Right atrium auricular region (tissue), 2 donors: ENCODE data around the gene PRKCZ. TPM values are rescaled to one million over a fixed set of nuclear protein-coding genes. Genes with fewer than 3 reads are reported as not detected.

ENCODE experiments used
- DNase-seq: peaks from one replicate; pipeline ENCODE4 v3.0.0-alpha.2; 2019; ENCODE audit warnings: low spot score
- H3K27ac ChIP-seq, 2 donors: fragments of 200-600 bp; sonication (generic); 1 replicate in 1 of 2; 2 replicates in 1 of 2; pipeline ENCODE4 v1.5.1; 2016 to 2019
- H3K27me3 ChIP-seq, 2 donors: fragments of 200-600 bp; sonication (generic); one replicate each; pipeline versions ENCODE4 v1.5.1 to v1.6.0; 2017 to 2019
- H3K36me3 ChIP-seq: fragments of 200-600 bp; sonication (generic); one replicate; pipeline ENCODE4 v1.5.1; 2016
- H3K4me1 ChIP-seq, 2 donors: fragments of 200-600 bp; sonication (generic); one replicate each; pipeline versions ENCODE4 v1.5.1 to v1.6.0; 2017 to 2019
- H3K4me3 ChIP-seq, 2 donors: fragments of 200-600 bp; sonication (generic); 1 replicate in 1 of 2; 2 replicates in 1 of 2; pipeline ENCODE4 v1.5.1; 2017 to 2019; ENCODE audit warnings: mild to moderate bottlenecking in 1 of 2, moderate library complexity in 1 of 2
- H3K9me3 ChIP-seq, 2 donors: fragments of 200-600 bp; sonication (generic); one replicate each; pipeline ENCODE4 v1.5.1; 2019
- CTCF ChIP-seq, 2 donors: fragments of 200-600 bp; sonication (generic); IDR thresholded peaks; one replicate each; pipeline ENCODE4 v1.5.1; 2019; ENCODE audit warnings: antibody characterized with exemption in 2 of 2
- total RNA-seq, 2 donors: library from RNA; depleted of rRNA; stranded (reverse); fragments of >200 nt; gene quantifications; one replicate each; pipeline ENCODE4 v1.1.0, GENCODE V29; 2016

Gene PRKCZ
- total RNA-seq, 2 donors from 2014 or later = 15.3 to 16.4 TPM

- no peaks in the 10 kb centered on the region for H3K36me3 ChIP-seq
- TF ChIP-seq CTCF (IDR thresholded peaks at IDR 0.05) = no peak
- no peaks in the 10 kb centered on the region for H3K4me1 ChIP-seq
- H3K27me3 ChIP-seq = no peaks in the 10 kb centered on the region
- H3K27ac ChIP-seq = no peak overlapping the region
- H3K9me3 ChIP-seq = no peaks in the 10 kb centered on the region
- no peak for DNase-seq
- H3K4me3 ChIP-seq = no peak overlapping the region
Observed at GRCh38 chr1:2156866-2157265, 106.7 kb downstream of the PRKCZ start.

- Histone ChIP-seq H3K9me3 (no peaks in the 10 kb centered on the region), H3K27me3 (no peaks in the 10 kb centered on the region), H3K36me3 (no peaks in the 10 kb centered on the region), H3K4me3 (no peak overlapping the region), H3K4me1 (no peaks in the 10 kb centered on the region), H3K27ac (no peak overlapping the region)
- no peak for DNase-seq
- TF ChIP-seq CTCF (IDR thresholded peaks at IDR 0.05) = no peak
Observed at GRCh38 chr1:2157856-2158255, 107.6 kb downstream of the PRKCZ start.

GRCh38 chr1:2158272-2158671, 108.1 kb downstream of the PRKCZ start:
- H3K9me3 ChIP-seq = no peaks in the 10 kb centered on the region
- TF ChIP-seq CTCF (IDR thresholded peaks at IDR 0.05) = no peak
- DNase-seq = no peak
- no peaks in the 10 kb centered on the region for H3K36me3 ChIP-seq
- no peaks in the 10 kb centered on the region for H3K27me3 ChIP-seq
- no peak overlapping the region for H3K27ac ChIP-seq
- no peak overlapping the region for H3K4me3 ChIP-seq
- no peaks in the 10 kb centered on the region for H3K4me1 ChIP-seq

GRCh38 chr1:2159124-2159523, 108.9 kb downstream of the PRKCZ start:
- Histone ChIP-seq H3K27ac (no peak overlapping the region), H3K9me3 (no peaks in the 10 kb centered on the region), H3K36me3 (no peaks in the 10 kb centered on the region), H3K4me3 (no peak overlapping the region), H3K4me1 (no peaks in the 10 kb centered on the region), H3K27me3 (no peaks in the 10 kb centered on the region)
- TF ChIP-seq CTCF (IDR thresholded peaks at IDR 0.05) = no peak
- no peak for DNase-seq

- Histone ChIP-seq H3K4me3 (no peak overlapping the region), H3K27ac (no peak overlapping the region), H3K27me3 (no peaks in the 10 kb centered on the region), H3K36me3 (no peaks in the 10 kb centered on the region), H3K4me1 (no peaks in the 10 kb centered on the region), H3K9me3 (no peaks in the 10 kb centered on the region)
- TF ChIP-seq CTCF (IDR thresholded peaks at IDR 0.05) = no peak
- no peak for DNase-seq
Observed at GRCh38 chr1:2160451-2161300, 110.5 kb downstream of the PRKCZ start.

GRCh38 chr1:2163205-2163604, 113.0 kb downstream of the PRKCZ start:
- Histone ChIP-seq H3K27ac (no peak overlapping the region), H3K27me3 (no peaks in the 10 kb centered on the region), H3K36me3 (no peaks in the 10 kb centered on the region), H3K4me3 (no peak overlapping the region), H3K9me3 (no peaks in the 10 kb centered on the region), H3K4me1 (no peaks in the 10 kb centered on the region)
- no peak for DNase-seq
- TF ChIP-seq CTCF (IDR thresholded peaks at IDR 0.05) = no peak
